ENCODE measurements around the gene KCNQ1. TPM values are rescaled to one million over a fixed set of nuclear protein-coding genes. Genes with fewer than 3 reads are reported as not detected.

Gene KCNQ1
- total and polyA plus RNA-seq, 2 of the 13 experiments (the other 11 are each of a cell fraction or from before 2014, with no cell fraction given), result 0.02 to 0.08 TPM

- TF ChIP-seq ZNF773 (CRISPR knock-in tag; IDR thresholded peaks at IDR 0.05; ENCODE audit: borderline replicate concordance) (no peak), SOX5 (CRISPR knock-in tag; IDR thresholded peaks at IDR 0.05; ENCODE audit: borderline replicate concordance) (0 out of 2 replicates have a peak, but pooled peaks have one; percentile 16), PAXIP1 (CRISPR knock-in tag; conservative IDR thresholded peaks at IDR 0.05) (no peak), ZNF24 (IDR thresholded peaks at IDR 0.05) (no peak), SALL1 (CRISPR knock-in tag; IDR thresholded peaks at IDR 0.05) (peak; percentile 39; the same call in 1 of the 2 replicates), ELF4 (CRISPR knock-in tag; IDR thresholded peaks at IDR 0.05; ENCODE audit: borderline replicate concordance) (no peak), RCOR2 (CRISPR knock-in tag; IDR thresholded peaks at IDR 0.05) (no peak), ARNTL (CRISPR knock-in tag; IDR thresholded peaks at IDR 0.05) (no peak), NR2C2 (CRISPR knock-in tag; IDR thresholded peaks at IDR 0.05; ENCODE audit: borderline replicate concordance) (no peak), CREB3 (CRISPR knock-in tag; IDR thresholded peaks at IDR 0.05) (no peak), ELF3 (CRISPR knock-in tag; IDR thresholded peaks at IDR 0.05) (no peak), ZBTB37 (CRISPR knock-in tag; IDR thresholded peaks at IDR 0.05) (no peak), ZNF503 (CRISPR knock-in tag; IDR thresholded peaks at IDR 0.05) (no peak), RELA (CRISPR knock-in tag; IDR thresholded peaks at IDR 0.05) (no peak), ZBTB46 (CRISPR knock-in tag; IDR thresholded peaks at IDR 0.05; ENCODE audit: borderline replicate concordance) (no peak), ZNF232 (CRISPR knock-in tag; IDR thresholded peaks at IDR 0.05; ENCODE audit: borderline replicate concordance) (0 out of 2 replicates have a peak, but pooled peaks have one; percentile 69), ZNF207 (IDR thresholded peaks at IDR 0.05; ENCODE audit: borderline replicate concordance) (no peak), ZNF639 (CRISPR knock-in tag; conservative IDR thresholded peaks at IDR 0.05) (no peak), GATAD1 (CRISPR knock-in tag; IDR thresholded peaks at IDR 0.05) (peak; percentile 70)
Observed at GRCh38 chr11:2420502-2421225, 24.1 kb upstream of the KCNQ1 start (continued).

Measured in HepG2 (cell line).